ENCODE measurements around the gene PCDHB9. TPM values are rescaled to one million over a fixed set of nuclear protein-coding genes. Genes with fewer than 3 reads are reported as not detected.
"Not testable (repeated sequence)": the region's sequence is repeated elsewhere in the genome, so short reads cannot be mapped to it uniquely, and the experiment has no call there.

Gene PCDHB9
- total RNA-seq, 1 donor from 2014 or later = not detected

DNA sequence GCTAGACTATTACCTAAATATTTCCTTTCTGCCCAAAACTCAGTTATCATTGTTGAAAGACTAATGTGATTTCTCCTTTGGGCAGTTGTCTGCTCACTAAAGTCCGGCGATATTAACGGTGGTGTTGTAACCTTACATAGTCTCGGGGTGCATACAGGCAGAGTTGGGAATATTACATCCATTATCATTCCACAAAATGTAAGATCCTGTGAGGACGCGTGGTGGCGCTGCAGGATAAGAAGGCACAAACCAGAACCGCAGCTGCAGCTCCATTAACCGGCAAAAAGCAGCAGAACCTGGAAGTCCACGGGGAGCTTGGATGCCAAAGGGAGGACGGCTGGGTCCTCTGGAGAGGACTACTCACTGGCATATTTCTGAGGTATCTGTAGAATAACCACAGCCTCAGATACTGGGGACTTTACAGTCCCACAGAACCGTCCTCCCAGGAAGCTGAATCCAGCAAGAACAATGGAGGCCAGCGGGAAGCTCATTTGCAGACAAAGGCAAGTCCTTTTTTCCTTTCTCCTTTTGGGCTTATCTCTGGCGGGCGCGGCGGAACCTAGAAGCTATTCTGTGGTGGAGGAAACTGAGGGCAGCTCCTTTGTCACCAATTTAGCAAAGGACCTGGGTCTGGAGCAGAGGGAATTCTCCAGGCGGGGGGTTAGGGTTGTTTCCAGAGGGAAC lies 26.8 kb downstream of the PCDHB9 start, which contains the start of gene PCDHB13:
Gene PCDHB13, plus strand, starts transcription at position 264 of the 684 bp plus-strand sequence. Its CDS starts 205 bp downstream, at position 469.
- not testable (repeated sequence) for H3K4me3 ChIP-seq (ENCODE audit: low read depth, low read length); H3K36me3 ChIP-seq (ENCODE audit: control insufficient read depth, insufficient read depth, low read length); H3K27me3 ChIP-seq (ENCODE audit: control insufficient read depth, insufficient read depth, low read length); FAIRE-seq
- TF ChIP-seq, protein P1, sequence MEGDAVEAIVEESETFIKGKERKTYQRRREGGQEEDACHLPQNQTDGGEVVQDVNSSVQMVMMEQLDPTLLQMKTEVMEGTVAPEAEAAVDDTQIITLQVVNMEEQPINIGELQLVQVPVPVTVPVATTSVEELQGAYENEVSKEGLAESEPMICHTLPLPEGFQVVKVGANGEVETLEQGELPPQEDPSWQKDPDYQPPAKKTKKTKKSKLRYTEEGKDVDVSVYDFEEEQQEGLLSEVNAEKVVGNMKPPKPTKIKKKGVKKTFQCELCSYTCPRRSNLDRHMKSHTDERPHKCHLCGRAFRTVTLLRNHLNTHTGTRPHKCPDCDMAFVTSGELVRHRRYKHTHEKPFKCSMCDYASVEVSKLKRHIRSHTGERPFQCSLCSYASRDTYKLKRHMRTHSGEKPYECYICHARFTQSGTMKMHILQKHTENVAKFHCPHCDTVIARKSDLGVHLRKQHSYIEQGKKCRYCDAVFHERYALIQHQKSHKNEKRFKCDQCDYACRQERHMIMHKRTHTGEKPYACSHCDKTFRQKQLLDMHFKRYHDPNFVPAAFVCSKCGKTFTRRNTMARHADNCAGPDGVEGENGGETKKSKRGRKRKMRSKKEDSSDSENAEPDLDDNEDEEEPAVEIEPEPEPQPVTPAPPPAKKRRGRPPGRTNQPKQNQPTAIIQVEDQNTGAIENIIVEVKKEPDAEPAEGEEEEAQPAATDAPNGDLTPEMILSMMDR (IDR thresholded peaks at IDR 0.05; ENCODE audit: insufficient read depth, low read length, severe bottlenecking) = peak; percentile 8
- peak; percentile 4 for DNase-seq (ENCODE audit: low read depth)

DNA sequence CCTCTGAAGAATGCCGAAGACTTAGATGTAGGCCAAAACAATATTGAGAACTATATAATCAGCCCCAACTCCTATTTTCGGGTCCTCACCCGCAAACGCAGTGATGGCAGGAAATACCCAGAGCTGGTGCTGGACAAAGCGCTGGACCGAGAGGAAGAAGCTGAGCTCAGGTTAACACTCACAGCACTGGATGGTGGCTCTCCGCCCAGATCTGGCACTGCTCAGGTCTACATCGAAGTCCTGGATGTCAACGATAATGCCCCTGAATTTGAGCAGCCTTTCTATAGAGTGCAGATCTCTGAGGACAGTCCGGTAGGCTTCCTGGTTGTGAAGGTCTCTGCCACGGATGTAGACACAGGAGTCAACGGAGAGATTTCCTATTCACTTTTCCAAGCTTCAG lies 27.6 kb downstream of the PCDHB9 start:
- not testable (repeated sequence) for H3K27me3 ChIP-seq (ENCODE audit: control insufficient read depth, insufficient read depth, low read length); H3K4me3 ChIP-seq (ENCODE audit: low read depth, low read length); H3K36me3 ChIP-seq (ENCODE audit: control insufficient read depth, insufficient read depth, low read length); FAIRE-seq; DNase-seq (ENCODE audit: low read depth)

DNA sequence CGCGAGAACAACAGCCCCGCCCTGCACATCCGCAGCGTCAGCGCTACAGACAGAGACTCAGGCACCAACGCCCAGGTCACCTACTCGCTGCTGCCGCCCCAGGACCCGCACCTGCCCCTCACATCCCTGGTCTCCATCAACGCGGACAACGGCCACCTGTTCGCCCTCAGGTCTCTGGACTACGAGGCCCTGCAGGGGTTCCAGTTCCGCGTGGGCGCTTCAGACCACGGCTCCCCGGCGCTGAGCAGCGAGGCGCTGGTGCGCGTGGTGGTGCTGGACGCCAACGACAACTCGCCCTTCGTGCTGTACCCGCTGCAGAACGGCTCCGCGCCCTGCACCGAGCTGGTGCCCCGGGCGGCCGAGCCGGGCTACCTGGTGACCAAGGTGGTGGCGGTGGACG lies 28.5 kb downstream of the PCDHB9 start:
- DNase-seq (ENCODE audit: low read depth); H3K27me3 ChIP-seq (ENCODE audit: control insufficient read depth, insufficient read depth, low read length); FAIRE-seq; H3K4me3 ChIP-seq (ENCODE audit: low read depth, low read length); H3K36me3 ChIP-seq (ENCODE audit: control insufficient read depth, insufficient read depth, low read length): not testable (repeated sequence)

DNA sequence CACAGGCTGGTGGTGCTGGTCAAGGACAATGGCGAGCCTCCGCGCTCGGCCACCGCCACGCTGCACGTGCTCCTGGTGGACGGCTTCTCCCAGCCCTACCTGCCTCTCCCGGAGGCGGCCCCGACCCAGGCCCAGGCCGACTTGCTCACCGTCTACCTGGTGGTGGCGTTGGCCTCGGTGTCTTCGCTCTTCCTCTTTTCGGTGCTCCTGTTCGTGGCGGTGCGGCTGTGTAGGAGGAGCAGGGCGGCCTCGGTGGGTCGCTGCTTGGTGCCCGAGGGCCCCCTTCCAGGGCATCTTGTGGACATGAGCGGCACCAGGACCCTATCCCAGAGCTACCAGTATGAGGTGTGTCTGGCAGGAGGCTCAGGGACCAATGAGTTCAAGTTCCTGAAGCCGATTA lies 29.1 kb downstream of the PCDHB9 start:
- not testable (repeated sequence) for H3K4me3 ChIP-seq (ENCODE audit: low read depth, low read length); FAIRE-seq; H3K27me3 ChIP-seq (ENCODE audit: control insufficient read depth, insufficient read depth, low read length); DNase-seq (ENCODE audit: low read depth); H3K36me3 ChIP-seq (ENCODE audit: control insufficient read depth, insufficient read depth, low read length)

DNA sequence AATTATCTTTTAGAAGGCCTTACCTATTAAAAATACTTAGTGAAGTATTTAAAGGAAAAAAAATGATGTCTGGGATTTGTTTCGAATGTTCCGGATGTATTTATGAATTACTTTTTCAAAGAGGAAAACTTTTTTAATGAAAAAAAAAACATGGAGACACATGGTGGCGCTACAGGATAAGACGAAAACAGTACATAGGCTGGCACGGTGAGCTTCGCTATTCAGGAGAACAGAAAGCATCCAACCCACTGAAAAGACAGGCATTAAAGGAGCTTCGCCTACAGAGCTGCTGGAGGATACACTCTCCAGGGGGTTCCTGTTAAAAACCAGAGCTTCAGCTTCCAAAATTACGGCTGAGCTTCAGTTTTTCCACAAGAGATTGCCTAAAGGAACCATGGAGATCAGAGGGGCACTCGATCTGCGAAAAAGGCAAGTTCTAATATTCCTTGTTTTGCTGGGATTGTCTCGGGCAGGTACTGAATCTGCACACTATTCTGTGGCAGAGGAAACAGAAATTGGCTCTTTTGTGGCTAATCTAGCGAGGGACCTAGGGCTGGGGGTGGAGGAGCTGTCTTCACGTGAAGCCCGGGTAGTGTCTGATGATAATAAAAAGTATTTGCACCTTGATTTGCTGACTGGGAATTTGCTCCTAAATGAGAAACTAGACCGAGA lies 36.3 kb downstream of the PCDHB9 start, which contains the start of gene PCDHB14:
Gene PCDHB14, plus strand, starts transcription at position 232 of the 672 bp plus-strand sequence. Its CDS starts 163 bp downstream, at position 395.
- H3K4me3 ChIP-seq (ENCODE audit: low read depth, low read length) = peak within 1 kb of the TSS; percentile 8
- DNase-seq (ENCODE audit: low read depth) = peak; percentile 13
- TF ChIP-seq, protein P1 (IDR thresholded peaks at IDR 0.05; ENCODE audit: insufficient read depth, low read length, severe bottlenecking) = no peak
- no peaks in the 10 kb centered on the region for H3K27me3 ChIP-seq (ENCODE audit: control insufficient read depth, insufficient read depth, low read length)
- H3K36me3 ChIP-seq (ENCODE audit: control insufficient read depth, insufficient read depth, low read length) = no peaks in the 10 kb centered on the region
- no peak for FAIRE-seq

DNA sequence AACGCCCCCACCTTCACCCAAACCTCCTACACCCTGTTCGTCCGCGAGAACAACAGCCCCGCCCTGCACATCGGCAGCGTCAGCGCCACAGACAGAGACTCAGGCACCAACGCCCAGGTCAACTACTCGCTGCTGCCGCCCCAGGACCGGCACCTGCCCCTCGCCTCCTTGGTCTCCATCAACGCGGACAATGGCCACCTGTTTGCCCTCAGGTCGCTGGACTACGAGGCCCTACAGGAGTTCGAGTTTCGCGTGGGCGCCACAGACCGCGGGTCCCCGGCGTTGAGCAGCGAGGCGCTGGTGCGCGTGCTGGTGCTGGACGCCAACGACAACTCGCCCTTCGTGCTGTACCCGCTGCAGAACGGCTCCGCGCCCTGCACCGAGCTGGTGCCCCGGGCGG lies 37.9 kb downstream of the PCDHB9 start:
- H3K4me3 ChIP-seq (ENCODE audit: low read depth, low read length); DNase-seq (ENCODE audit: low read depth); FAIRE-seq; H3K36me3 ChIP-seq (ENCODE audit: control insufficient read depth, insufficient read depth, low read length); H3K27me3 ChIP-seq (ENCODE audit: control insufficient read depth, insufficient read depth, low read length): not testable (repeated sequence)

DNA sequence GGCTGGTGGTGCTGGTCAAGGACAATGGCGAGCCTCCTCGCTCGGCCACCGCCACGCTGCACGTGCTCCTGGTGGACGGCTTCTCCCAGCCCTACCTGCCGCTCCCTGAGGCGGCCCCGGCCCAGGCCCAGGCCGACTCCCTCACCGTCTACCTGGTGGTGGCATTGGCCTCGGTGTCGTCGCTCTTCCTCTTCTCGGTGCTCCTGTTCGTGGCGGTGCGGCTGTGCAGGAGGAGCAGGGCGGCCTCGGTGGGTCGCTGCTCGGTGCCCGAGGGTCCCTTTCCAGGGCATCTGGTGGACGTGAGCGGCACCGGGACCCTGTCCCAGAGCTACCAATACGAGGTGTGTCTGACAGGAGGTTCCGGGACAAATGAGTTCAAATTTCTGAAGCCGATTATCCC lies 38.5 kb downstream of the PCDHB9 start:
- not testable (repeated sequence) for H3K36me3 ChIP-seq (ENCODE audit: control insufficient read depth, insufficient read depth, low read length); DNase-seq (ENCODE audit: low read depth); FAIRE-seq; H3K4me3 ChIP-seq (ENCODE audit: low read depth, low read length); H3K27me3 ChIP-seq (ENCODE audit: control insufficient read depth, insufficient read depth, low read length)

DNA sequence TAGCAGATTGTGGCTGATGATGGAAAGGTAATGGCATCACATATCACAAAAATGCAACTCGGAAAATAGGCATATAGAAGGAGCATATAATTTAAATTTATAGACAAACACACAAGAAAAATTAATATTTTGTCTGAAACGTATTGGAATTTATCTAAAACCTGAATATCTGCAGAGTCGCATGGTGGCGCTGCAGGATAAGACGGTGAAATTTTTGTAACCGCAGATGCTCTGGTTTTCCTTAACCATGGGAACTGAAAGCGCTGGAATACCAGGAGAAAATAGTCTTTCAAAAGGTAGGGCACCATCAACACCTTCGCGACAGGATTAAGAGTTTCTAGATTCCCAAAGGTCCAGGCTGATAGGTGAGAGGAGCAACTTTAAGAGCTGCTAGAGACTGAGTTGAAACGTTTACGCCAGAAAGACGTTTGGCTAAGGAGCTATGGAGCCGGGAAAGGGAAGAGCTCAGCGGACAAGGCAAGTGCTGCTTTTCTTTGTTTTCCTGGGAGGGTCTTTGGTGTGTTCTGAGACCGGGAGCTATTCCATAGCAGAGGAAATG lies 47.2 kb downstream of the PCDHB9 start:
- H3K4me3 ChIP-seq (ENCODE audit: low read depth, low read length) = no peak overlapping the region

DNA sequence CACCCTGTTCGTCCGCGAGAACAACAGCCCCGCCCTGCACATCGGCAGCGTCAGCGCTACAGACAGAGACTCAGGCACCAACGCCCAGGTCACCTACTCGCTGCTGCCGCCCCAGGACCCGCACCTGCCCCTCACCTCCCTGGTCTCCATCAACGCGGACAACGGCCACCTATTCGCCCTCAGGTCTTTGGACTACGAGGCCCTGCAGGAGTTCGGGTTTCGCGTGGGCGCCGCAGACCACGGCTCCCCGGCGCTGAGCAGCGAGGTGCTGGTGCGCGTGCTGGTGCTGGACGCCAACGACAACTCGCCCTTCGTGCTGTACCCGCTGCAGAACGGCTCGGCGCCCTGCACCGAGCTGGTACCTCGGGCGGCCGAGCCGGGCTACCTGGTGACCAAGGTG lies 49.0 kb downstream of the PCDHB9 start:
- H3K36me3 ChIP-seq (ENCODE audit: control insufficient read depth, insufficient read depth, low read length); DNase-seq (ENCODE audit: low read depth); FAIRE-seq; H3K4me3 ChIP-seq (ENCODE audit: low read depth, low read length); H3K27me3 ChIP-seq (ENCODE audit: control insufficient read depth, insufficient read depth, low read length): not testable (repeated sequence)

More for the DNA sequence above, 47.2 kb downstream of the PCDHB9 start:
- FAIRE-seq (no peak), DNase-seq (ENCODE audit: low read depth) (no peak)
- Histone ChIP-seq H3K27me3 (ENCODE audit: control insufficient read depth, insufficient read depth, low read length) (no peaks in the 10 kb centered on the region), H3K36me3 (ENCODE audit: control insufficient read depth, insufficient read depth, low read length) (no peaks in the 10 kb centered on the region)
- TF ChIP-seq, protein P1 (IDR thresholded peaks at IDR 0.05; ENCODE audit: insufficient read depth, low read length, severe bottlenecking) = no peak

All from bronchial epithelial cell (primary cell).